GM18499 (cell line): ENCODE results near the gene POU2AF2.
"Not testable (repeated sequence)": the region's sequence is repeated elsewhere in the genome, so short reads cannot be mapped to it uniquely, and the experiment has no call there.

Experiments
- ATAC-seq: cut with Tn5 transposase; IDR thresholded peaks from one replicate; pipeline ENCODE4 v1.9.1; 2021; ENCODE audit warnings: moderate number of reproducible peaks; ENCODE audit not compliant: insufficient read depth, unreplicated experiment

The POU2AF2 gene

GRCh38 chr11:111253131-111253530 lies 7.6 kb downstream of the POU2AF2 start:
- no peak for ATAC-seq

- ATAC-seq = no peak
These were observed 8.1 kb downstream of the POU2AF2 start for GRCh38 chr11:111253630-111254029.

- no peak for ATAC-seq
These were observed 12.5 kb downstream of the POU2AF2 start for GRCh38 chr11:111258046-111258445.

GRCh38 chr11:111259896-111260295 lies 14.4 kb downstream of the POU2AF2 start:
- ATAC-seq = no peak

DNA sequence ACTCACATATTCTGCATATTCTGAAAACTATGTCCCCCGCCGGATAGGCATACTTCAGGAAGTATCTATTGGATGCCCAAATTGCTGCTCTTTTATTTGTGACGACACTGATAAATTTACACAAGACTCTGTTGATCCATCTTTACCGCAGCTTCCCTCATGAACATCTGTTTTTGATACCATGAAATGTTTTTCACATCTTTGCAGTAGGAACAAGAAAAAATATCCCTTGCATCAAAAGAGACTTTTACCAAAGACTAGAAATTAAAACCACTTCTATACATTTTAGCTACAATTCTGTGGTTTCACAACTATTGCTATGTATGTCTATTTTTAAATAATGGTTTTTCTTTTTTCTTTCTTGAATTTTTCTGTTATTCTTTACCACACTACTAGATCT lies 15.3 kb downstream of the POU2AF2 start:
- ATAC-seq = no peak

DNA sequence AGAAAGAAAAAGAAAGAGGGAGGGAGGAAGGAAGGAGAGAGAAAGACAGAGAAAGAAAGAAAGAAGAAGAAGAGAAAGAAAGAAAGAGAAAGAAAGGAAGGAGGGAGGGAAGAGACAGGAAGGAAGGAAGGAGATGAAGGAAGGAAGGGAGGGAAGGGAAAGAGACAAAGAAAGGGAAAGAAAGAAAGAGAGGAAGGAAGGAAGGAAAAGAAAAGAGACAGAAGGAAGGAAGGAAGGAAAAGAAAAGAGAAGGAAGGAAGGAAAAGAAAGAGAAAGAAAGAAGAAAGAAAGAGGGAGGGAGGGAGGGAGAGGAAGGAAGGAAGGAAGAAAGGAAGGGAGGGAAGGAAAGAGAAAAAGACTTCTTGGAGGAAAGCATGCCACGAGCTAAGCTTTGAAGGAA lies 19.1 kb downstream of the POU2AF2 start:
- no peak for ATAC-seq

DNA sequence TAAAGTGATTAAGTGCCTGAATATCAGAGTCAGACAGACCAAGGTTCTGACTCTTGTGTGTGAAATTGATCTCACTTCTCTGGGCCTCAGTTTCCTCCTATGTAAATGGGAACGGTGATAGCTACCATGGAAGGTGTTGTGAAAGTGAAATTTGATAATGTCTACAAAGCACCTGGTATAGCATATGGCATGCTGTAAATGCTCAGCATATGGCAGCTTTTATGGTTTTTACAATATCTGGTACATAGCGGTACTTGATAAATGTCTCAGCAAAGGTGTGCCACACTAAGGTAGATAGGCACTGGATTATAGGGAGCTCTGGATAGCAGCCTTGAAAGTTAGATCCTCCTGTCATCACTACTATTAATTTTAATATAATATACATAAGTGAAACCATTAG lies 19.9 kb downstream of the POU2AF2 start:
- ATAC-seq = no peak

GRCh38 chr11:111268303-111268702 lies 22.8 kb downstream of the POU2AF2 start:
- ATAC-seq = not testable (repeated sequence)

- ATAC-seq = no peak
These were observed 23.8 kb downstream of the POU2AF2 start for GRCh38 chr11:111269146-111269868.

DNA sequence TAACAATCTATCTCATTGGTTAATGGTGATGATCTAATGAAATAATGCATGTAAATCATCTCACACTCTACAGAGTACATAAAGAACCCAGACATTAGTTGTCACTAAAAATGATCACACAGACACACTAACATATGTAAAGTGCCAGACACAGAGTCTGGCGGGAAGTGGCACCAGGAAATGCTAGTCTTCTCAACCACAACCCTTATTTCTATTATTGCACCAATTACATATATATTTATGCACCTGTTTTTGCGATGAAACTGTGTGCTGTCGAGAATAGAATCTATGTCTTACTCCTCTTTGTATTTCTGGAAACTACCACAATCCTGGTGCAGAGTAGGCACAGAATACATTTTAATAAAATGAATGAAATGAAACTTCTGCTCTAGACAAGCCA lies 26.9 kb downstream of the POU2AF2 start:
- ATAC-seq = no peak

GRCh38 chr11:111282562-111283075 lies 37.1 kb downstream of the POU2AF2 start:
- no peak for ATAC-seq

- no peak for ATAC-seq
These were observed 38.5 kb downstream of the POU2AF2 start for GRCh38 chr11:111283945-111284481.

- ATAC-seq = no peak
These were observed 39.9 kb downstream of the POU2AF2 start for GRCh38 chr11:111285189-111286091.

- ATAC-seq = no peak
These were observed 46.2 kb downstream of the POU2AF2 start for GRCh38 chr11:111291764-111292163.

DNA sequence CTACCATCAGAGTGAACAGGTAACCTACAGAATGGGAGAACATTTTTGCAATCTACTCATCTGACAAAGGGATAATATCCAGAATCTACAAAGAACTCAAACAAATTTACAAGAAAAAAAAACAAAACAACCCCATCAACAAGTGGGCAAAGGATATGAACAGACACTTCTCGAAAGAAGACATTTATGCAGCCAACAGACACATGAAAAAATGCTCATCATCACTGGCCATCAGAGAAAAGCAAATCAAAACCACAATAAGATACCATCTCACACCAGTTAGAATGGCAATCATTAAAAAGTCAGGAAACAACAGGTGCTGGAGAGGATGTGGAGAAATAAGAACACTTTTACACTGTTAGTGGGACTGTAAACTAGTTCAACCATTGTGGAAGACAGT lies 46.9 kb downstream of the POU2AF2 start:
- not testable (repeated sequence) for ATAC-seq

- ATAC-seq = no peak
These were observed 50.7 kb downstream of the POU2AF2 start for GRCh38 chr11:111296196-111296595.

GRCh38 chr11:111297696-111298095 lies 52.2 kb downstream of the POU2AF2 start:
- ATAC-seq = no peak

- no peak for ATAC-seq
These were observed 53.0 kb downstream of the POU2AF2 start, which contains the start of gene POU2AF3 for GRCh38 chr11:111298413-111299100. Gene POU2AF3, plus strand, starts transcription at chr11:111298546. Its CDS starts 36 bp downstream, at chr11:111298582.

DNA sequence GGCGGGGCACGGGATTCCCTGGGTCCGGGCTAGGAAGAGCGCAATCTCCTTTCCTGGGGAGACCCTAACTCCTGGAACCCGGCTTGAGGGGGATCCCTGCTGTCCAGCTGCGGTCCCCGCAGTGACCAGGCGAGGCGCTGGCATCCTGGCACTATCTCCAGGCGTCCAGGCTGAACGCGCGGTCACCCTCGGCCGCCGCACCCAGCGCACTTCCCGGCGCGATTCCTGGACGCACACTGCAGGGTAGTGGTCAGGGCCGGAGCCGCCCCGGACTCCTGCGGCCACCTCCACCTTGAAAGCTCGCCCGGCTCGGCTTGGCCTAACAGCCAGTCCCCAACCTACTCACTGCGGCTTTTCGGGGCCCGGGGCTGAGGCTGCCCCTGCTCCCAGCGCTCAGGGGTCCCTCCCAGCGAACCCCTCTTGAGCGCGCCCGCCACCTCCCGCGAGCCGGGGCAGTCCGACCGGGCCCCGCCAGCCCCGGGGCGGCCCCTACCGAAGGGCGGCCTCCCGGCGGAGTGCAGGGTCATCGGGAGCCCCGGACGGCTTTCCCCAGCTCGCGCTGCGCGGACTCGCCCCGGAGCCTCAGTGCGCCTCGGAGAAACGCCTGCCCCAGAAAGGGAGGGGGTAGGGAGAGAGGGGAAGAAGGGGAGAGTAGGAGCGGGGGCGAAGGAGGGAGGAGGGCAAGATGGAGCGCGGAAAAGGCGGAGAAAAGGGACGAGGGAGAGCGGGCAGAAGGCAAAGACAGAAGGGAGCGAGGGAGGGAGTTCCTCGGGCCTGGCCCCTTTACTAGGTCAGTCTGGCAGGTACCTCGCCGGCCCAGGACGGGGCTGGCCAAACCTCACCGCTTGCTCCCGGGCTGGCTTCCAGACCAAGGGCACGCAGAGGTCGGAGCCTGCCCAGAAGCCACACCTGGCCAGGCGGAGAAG lies 53.8 kb downstream of the POU2AF2 start:
- no peak for ATAC-seq
